Measurements from ENCODE around the gene RAB39A. TPM values are rescaled to one million over a fixed set of nuclear protein-coding genes. Genes with fewer than 3 reads are reported as not detected.

The RAB39A gene
- polyA plus RNA-seq, 1 donor: 0.49 TPM

Other genes starting within 250 kb of the RAB39A start
- gene SLN, start 216.4 kb upstream of the RAB39A start, polyA plus RNA-seq (ENCODE audit: insufficient read length): 2,272 TPM
- gene SLC35F2, start 69.7 kb upstream of the RAB39A start, polyA plus RNA-seq (ENCODE audit: insufficient read length): 4.5 TPM
- 29.3 TPM for gene CUL5, start 80.5 kb downstream of the RAB39A start, polyA plus RNA-seq (ENCODE audit: insufficient read length)
- gene ACAT1, start 193.1 kb downstream of the RAB39A start, polyA plus RNA-seq (ENCODE audit: insufficient read length): 54.5 TPM

Measured in hindlimb muscle (tissue), 1 donor.